22Rv1 (cell line): ENCODE results near the gene TBR1.

Experiments used
- ZFX ChIP-seq: fragments of 450-650 bp; IDR thresholded peaks from 2 replicates; pipeline ENCODE4 v1.6.1; 2017; ENCODE audit warnings: antibody characterized with exemption, borderline replicate concordance
- TF ChIP-seq, protein P1 (sequence below): fragments of 450-650 bp; IDR thresholded peaks from 2 replicates; pipeline ENCODE4 v1.5.1; 2017; ENCODE audit warnings: mild to moderate bottlenecking

DNA sequence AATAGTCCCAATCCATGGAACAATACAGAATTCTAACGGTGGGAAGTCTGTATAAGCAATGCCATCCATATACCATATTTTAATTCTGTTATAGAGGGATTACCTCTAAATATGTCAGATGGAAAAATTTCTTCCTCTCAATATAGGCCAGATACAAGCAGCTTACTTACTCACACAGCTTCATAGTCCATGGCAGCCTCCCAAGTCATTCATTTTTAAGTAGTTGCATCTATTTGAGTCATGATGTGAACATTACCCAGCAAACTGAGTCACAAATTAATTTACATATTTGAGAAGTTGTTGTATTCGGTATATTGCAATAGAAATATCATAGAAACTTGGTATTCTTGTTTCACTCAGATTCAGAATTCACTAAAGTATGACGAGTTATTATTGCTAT is 20.3 kb downstream of the TBR1 start:
- TF ChIP-seq, protein P1, sequence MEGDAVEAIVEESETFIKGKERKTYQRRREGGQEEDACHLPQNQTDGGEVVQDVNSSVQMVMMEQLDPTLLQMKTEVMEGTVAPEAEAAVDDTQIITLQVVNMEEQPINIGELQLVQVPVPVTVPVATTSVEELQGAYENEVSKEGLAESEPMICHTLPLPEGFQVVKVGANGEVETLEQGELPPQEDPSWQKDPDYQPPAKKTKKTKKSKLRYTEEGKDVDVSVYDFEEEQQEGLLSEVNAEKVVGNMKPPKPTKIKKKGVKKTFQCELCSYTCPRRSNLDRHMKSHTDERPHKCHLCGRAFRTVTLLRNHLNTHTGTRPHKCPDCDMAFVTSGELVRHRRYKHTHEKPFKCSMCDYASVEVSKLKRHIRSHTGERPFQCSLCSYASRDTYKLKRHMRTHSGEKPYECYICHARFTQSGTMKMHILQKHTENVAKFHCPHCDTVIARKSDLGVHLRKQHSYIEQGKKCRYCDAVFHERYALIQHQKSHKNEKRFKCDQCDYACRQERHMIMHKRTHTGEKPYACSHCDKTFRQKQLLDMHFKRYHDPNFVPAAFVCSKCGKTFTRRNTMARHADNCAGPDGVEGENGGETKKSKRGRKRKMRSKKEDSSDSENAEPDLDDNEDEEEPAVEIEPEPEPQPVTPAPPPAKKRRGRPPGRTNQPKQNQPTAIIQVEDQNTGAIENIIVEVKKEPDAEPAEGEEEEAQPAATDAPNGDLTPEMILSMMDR, result no peak
- no peak for TF ChIP-seq ZFX
